ENCODE results near the gene C16orf92.

Gene C16orf92

DNA sequence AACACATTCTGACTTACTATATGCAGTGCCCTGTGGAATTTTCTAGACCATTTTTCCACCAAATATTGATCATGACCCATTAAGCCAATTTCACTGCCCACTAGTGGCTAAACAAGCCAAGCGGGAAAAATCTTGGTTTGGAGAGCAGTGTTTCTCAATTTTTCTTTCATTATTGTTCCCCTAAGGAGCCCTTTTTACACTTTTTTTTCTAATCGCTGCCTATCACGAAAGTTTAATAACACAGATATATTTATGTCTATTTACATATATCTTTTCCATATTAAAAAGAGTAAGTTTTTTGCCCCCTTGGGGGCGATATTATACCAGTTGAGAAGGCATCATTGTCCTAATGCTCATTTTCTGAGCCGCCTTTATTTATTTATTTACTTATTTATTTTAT lies 18.8 kb downstream of the C16orf92 start:
- H3K4me3 ChIP-seq (replicated peaks; ENCODE audit: low read depth, low read length), result no peak overlapping the region
- DNase-seq (ENCODE audit: low read depth), result peak; percentile 73
- TF ChIP-seq, protein P1, sequence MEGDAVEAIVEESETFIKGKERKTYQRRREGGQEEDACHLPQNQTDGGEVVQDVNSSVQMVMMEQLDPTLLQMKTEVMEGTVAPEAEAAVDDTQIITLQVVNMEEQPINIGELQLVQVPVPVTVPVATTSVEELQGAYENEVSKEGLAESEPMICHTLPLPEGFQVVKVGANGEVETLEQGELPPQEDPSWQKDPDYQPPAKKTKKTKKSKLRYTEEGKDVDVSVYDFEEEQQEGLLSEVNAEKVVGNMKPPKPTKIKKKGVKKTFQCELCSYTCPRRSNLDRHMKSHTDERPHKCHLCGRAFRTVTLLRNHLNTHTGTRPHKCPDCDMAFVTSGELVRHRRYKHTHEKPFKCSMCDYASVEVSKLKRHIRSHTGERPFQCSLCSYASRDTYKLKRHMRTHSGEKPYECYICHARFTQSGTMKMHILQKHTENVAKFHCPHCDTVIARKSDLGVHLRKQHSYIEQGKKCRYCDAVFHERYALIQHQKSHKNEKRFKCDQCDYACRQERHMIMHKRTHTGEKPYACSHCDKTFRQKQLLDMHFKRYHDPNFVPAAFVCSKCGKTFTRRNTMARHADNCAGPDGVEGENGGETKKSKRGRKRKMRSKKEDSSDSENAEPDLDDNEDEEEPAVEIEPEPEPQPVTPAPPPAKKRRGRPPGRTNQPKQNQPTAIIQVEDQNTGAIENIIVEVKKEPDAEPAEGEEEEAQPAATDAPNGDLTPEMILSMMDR (IDR thresholded peaks at IDR 0.05; ENCODE audit: low read length, missing control alignments), result peak; percentile 39

DNA sequence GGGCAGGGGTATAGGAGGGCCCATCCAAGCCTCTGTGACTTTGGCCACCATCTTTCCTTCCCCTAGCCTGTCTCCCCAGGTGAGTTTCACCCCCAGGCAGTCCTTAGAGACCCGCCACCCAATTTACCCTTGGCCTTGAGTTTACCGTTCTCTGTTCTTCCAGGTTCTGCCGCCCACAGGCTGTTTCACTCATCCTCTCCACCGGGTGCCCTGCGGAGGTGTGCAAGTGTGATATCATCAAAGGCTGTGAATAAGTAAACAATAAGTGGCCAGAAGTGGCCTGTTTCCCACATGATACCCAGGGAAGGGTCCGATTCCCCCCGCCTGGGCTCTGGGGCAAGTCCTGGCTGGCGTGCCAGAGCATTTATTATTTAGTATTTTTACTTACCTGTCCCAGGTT lies 23.2 kb downstream of the C16orf92 start:
- TF ChIP-seq, protein P1 (IDR thresholded peaks at IDR 0.05; ENCODE audit: low read length, missing control alignments), result no peak
- no peak for DNase-seq (ENCODE audit: low read depth)
- H3K4me3 ChIP-seq (replicated peaks; ENCODE audit: low read depth, low read length), result no peak overlapping the region

DNA sequence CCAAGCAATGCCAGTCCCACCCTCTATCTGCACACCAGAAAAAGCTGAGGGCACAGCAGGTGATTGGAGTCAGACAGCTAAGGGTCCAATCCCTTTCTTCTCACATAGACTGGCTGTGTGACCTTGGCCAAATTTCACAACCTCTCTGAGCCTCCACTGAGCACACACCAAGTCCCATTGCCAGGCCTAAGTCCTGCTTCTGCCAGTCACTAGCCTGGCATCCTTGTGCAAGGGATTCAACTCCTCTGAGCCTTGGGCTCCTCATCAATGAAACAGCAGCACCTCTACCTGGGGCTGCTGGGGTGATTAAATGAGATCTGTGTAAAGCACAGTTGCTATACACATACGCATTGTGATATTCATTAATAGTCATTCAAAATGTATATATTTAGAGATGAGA lies 23.6 kb downstream of the C16orf92 start:
- no peak for DNase-seq (ENCODE audit: low read depth)
- TF ChIP-seq, protein P1 (IDR thresholded peaks at IDR 0.05; ENCODE audit: low read length, missing control alignments), result no peak
- no peak overlapping the region for H3K4me3 ChIP-seq (replicated peaks; ENCODE audit: low read depth, low read length)

DNA sequence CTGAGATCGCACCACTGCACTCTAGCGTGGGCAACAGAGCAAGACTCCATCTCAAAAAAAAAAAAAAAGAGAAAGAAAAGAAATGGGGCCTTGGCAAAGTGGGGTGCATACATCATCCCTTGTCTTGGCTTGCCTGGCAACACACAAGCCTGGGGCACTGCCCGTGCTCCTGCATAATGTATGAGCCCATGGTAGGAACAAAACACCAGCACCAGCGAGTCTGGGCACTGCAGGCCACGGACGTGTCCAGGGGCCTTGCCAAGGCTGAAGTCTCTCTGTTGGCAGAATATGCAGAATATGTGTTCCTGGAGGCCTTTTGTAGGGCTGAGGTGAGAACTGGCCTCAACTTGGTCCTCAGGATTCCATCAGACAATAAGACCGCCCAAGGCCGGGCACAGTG lies 26.9 kb downstream of the C16orf92 start:
- H3K4me3 ChIP-seq (replicated peaks; ENCODE audit: low read depth, low read length), result no peak overlapping the region
- TF ChIP-seq, protein P1 (IDR thresholded peaks at IDR 0.05; ENCODE audit: low read length, missing control alignments), result no peak
- no peak for DNase-seq (ENCODE audit: low read depth)

DNA sequence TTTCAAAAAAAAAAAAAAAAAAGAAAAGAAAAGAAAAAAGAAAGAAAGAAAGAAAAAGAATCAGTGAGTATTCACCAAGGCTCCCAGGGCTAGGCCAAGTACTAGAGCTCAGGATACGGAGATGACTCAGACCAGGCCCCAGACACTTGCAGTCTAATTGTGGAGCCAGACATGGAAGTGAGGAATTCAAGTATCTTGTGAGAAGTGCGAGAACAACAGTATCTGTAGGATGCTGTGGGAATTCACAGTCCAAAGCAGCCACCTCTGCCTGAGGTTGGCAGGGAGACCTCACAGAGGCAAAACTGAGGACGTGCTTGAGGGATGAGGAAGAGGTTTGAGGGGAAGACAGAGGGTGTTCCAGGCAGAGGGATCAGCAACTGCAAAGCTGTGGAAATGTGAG lies 28.5 kb downstream of the C16orf92 start:
- H3K4me3 ChIP-seq (replicated peaks; ENCODE audit: low read depth, low read length), result no peak overlapping the region
- TF ChIP-seq, protein P1 (IDR thresholded peaks at IDR 0.05; ENCODE audit: low read length, missing control alignments), result no peak
- peak; percentile 65 for DNase-seq (ENCODE audit: low read depth)

DNA sequence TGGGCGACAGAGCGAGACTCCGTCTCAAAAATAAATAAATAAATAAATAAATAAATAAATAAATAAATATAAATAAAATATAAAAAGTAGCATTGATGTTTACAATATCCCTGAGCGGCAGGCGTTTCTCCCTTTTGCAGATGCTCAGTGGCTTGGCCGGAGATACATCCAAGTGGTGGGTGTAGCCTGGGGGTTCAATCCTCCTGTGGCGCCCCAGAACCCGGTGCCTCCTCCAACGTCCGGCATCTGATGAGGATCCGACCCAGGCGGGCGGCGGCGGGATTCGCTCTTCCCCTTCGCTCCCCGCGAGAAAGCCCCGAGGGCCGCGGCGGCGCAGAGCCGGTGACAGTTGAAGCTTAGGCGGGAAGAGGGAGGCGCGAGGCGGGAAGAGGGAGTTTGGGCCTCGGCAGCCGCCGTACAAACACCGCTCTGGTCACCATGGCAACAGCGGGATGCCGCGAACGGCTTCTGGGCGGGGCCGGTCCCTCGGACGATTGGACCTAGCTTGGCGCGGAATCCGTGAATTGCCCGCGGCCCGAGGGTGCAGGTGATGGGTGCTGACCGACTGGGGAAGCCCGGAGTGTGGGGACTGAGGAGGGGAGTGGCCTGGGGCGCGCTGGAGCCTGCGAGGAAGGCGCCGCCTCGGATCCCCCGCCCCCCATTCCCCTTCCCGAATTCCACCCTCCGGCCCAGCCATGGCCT lies 29.8 kb downstream of the C16orf92 start:
- H3K4me3 ChIP-seq (replicated peaks; ENCODE audit: low read depth, low read length), result peak overlapping the region; percentile 85
- DNase-seq (ENCODE audit: low read depth), result peak; percentile 94
- TF ChIP-seq, protein P1 (IDR thresholded peaks at IDR 0.05; ENCODE audit: low read length, missing control alignments), result no peak
